Fibroblast of skin of left biceps (primary cell): ENCODE measurements around the gene CDH11.

Experiments used
- DNase-seq, 2 experiments: peaks; one replicate each; pipeline ENCODE4 v3.0.0-alpha.2; 2013; ENCODE audit warnings: low read depth in 2 of 2

CDH11 gene

DNA sequence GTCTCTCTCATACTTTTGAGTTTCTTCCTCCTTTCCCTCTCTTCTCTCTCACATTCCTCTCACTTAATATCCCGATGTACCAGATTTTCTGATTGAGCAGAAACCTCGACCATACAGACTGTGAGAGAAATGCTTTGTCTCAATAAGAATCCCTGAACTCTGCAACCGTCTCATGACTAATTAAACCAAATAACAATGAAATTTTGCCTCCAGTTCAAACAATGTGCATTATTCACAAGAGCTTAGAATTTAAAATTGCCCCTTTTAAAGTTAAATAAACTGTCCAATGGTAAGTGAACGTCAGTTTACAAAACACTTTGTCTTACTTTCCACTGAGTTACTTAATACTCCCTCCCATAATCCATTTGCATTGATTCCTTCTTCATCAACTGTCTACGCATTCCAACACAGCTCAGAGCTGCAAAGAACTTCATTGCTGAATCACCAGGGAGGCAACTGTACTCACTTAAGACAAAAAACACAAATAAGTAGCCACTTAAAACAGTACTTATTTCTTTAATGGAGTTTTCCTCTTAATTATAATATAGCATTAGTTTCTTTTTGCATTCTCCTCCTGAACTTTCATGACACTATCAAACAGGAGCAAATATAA lies 4.9 kb downstream of the CDH11 start:
- DNase-seq: no peak

DNA sequence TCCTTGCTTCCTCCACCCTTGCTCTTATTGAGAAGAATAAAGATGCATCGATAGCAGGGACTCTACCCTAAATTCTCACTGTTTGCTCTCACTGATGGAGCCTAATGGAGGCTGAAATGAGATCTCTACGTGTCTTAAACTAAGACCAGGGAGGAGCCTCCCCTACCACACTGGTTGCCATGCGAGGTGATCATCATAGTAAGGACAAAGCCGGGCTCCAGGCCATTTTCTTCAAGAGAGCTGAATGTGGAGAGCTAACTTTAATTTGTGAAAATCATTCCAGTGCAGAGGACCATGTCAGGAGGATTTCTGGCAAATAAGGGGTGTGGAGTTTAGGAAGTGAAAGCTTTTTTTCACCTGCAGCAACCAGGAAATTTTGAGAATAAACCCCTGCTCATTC lies 5.6 kb downstream of the CDH11 start:
- DNase-seq: no peak

DNA sequence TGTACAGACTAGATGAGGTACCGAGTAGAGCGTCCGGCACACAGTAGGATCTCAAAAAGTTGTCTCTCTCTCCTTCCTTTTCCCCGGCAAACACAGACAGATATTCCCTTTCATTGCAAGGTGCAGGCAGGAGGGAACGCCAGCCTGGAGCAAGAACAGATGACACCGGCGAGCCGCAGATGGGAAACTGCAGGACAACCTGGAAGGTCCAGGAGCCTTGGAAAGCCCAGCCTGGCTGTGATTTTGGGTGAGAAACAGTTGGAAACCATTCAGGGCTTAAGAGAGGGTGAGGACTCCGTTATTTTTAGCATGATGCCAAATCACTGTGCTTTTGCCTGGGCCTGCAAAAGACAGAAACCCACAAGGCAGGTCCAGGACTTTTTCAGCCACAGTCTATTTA lies 7.3 kb downstream of the CDH11 start:
- DNase-seq: no peak

GRCh38 chr16:65113441-65113840 lies 8.4 kb downstream of the CDH11 start:
- no peak for DNase-seq

DNA sequence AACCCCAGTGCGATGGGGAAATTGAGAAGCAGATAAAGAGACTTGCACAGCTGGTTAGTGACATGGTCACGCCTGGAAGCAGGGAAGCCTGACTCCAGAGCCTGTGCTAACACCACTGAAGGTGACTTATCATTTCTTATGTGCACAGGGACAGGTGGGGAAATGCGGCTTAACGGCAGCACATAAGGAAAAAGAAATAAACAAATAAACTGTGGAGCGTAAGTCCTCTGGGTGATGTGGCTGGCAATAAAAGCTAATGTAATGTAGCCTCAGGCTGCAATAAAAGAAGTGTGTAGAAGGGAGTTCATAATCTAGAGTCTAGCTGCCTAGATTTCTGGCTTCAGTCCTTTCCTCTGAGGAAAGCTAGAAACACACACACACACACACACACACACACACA lies 10.6 kb downstream of the CDH11 start:
- no peak for DNase-seq

- DNase-seq: peak; percentile 43 to 55
Observed at GRCh38 chr16:65106757-65107156, 15.1 kb downstream of the CDH11 start.

GRCh38 chr16:65105171-65105570 lies 16.7 kb downstream of the CDH11 start:
- no peak for DNase-seq

GRCh38 chr16:65104471-65104870 lies 17.4 kb downstream of the CDH11 start:
- no peak for DNase-seq

GRCh38 chr16:65102326-65102725 lies 19.5 kb downstream of the CDH11 start:
- no peak for DNase-seq

DNA sequence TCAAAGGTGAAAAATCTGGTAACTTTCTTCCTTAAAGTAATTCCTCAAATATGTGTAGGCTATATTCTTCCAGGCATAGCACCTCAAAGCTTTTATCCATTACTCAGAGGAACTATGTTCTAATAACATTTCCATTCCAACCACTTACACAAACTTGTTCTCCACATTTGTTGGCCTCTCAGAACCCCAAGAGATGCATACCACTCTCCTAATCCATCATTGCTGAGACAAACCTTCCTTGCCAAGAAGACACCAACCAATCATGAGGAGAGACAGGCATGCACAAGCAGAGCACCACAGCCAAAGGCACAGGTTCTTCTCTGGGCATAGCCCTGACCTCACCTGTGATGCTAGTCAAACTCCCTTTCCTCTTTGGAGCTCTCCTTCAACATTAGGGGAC lies 20.9 kb downstream of the CDH11 start:
- no peak for DNase-seq

DNA sequence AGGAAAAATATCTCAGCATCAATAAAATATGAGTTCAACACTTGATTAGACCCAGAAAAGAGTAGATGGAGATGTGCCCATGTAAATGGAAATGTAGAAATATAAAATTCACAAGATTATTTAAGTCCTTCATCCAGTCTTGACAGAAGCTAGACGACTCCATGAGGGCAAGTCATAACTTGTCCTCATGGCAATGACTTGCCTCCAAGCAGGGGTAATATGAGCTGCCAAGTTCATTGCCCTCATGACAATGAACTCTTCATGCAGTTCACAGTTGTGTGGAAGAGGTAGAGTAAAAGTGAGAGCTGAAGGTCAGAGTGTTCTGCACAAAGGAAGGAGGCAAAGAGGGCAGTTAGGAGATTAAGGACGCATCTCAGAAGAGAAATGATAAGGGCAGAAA lies 22.3 kb downstream of the CDH11 start:
- no peak for DNase-seq

- no peak for DNase-seq
Observed at GRCh38 chr16:65098916-65099315, 22.9 kb downstream of the CDH11 start.

GRCh38 chr16:65097296-65097695 lies 24.6 kb downstream of the CDH11 start:
- no peak for DNase-seq

GRCh38 chr16:65095906-65096305 lies 26.0 kb downstream of the CDH11 start:
- no peak for DNase-seq

GRCh38 chr16:65095090-65095728 lies 26.7 kb downstream of the CDH11 start:
- DNase-seq: no peak

DNA sequence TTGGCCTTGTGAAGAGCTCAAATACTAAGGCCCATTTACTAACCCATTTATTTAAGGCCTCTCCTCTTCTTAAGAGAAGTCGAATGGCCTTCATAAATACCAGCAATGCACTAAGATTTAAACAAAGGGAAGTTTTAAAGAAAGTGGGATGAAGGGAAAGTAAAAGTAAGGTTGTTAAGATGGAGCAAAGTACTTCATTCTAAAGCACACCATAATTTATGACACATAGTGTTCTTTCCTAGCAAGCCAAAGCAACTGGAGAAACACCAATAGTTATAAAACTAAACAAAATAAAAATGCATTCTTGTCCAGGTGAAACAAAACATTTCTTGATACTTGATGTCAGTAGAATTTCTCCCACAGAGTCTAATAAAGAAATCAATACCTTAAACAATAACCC lies 27.9 kb downstream of the CDH11 start:
- DNase-seq: no peak

GRCh38 chr16:65083164-65083857 lies 38.6 kb downstream of the CDH11 start:
- no peak for DNase-seq

DNA sequence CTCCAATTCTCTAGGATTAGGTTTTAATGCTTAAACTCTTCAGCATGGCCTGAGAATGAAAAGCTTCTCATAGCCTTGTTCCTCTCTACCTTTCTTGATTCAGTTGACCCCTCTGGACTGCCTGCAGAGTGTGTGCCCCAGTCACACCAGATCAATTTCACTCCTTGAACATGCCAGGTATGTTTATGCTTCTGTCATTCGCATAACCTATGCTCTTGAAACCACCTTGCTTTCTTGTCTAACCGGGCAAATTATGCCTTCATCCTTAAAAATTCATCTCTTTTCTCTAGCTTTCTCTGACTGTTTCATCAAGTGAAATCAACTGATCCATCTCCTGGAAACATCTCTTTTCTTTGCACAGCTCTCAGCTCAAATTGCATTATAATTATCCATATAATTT lies 42.3 kb downstream of the CDH11 start:
- DNase-seq: no peak

- no peak for DNase-seq
Observed at GRCh38 chr16:65077181-65077580, 44.7 kb downstream of the CDH11 start.

DNA sequence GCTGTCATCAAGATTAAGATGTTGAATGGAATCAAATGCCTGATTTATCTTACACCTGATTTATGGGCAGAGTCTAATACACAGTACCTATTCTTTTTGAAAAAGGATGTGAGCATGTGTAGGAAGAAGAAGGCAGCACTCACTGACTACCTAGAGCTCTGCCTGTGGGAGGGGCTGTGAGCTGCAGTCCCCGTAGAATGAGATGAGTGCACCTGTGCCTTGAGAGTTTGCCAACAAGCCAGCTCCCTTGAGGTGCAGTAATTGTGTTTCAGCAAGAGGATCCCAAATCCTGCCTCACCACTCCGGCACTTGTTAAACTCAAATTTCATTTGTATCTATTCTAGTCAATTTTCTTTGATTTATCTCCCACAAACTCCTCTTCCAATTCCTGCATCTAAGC lies 46.0 kb downstream of the CDH11 start:
- no peak for DNase-seq

DNA sequence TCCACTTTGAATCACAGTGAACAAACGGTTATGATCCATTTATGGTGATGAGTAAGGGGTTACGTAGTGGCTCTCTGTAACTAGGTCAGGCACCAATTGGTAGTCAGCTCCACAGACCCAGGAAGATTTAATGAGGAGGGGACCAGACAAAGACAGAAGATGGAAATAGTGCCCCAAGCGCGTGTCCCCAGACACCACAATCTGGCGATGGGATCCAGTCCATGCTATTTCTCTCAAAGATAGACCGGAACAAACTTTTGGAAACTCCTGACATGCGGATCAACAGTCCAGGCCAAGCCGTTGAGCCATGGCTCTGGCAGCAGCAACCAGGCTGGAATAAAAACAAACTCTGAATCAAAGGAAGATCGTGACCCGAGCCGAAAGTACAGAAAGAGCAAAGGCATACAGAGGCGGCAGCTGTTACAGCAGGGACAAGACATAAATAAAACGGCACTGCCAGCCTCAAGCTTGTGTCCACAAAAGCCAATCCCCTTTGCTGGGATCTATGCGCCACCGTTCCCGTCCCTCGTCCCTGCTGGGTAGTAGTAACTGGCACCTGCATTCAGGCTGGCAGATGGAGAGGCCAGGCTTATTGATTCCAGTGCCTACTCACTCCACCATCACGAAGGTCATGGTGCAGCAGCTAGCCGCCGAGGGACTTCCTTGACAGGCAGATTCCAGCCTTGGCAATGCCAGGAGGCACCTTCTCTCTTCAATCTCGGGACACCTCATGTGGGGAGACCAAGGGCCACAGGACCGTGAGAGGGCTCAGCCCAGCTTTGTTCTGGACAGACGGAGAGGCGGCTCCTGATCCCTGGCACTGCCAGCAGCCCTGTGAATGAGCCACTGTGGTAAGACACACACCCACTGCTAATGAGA lies 50.2 kb downstream of the CDH11 start:
- DNase-seq: no peak

GRCh38 chr16:65070831-65071432 lies 50.9 kb downstream of the CDH11 start:
- DNase-seq: peak; percentile 71 to 77
